NCI-H226 (cell line): Measurements from ENCODE around the gene FNDC5.

Experiments
- DNase-seq: peaks from one replicate; pipeline ENCODE4 v3.0.0-alpha.2; 2015

Gene FNDC5

GRCh38 chr1:32883338-32884031 lies 12.8 kb upstream of the FNDC5 start:
- DNase-seq, result no peak

DNA sequence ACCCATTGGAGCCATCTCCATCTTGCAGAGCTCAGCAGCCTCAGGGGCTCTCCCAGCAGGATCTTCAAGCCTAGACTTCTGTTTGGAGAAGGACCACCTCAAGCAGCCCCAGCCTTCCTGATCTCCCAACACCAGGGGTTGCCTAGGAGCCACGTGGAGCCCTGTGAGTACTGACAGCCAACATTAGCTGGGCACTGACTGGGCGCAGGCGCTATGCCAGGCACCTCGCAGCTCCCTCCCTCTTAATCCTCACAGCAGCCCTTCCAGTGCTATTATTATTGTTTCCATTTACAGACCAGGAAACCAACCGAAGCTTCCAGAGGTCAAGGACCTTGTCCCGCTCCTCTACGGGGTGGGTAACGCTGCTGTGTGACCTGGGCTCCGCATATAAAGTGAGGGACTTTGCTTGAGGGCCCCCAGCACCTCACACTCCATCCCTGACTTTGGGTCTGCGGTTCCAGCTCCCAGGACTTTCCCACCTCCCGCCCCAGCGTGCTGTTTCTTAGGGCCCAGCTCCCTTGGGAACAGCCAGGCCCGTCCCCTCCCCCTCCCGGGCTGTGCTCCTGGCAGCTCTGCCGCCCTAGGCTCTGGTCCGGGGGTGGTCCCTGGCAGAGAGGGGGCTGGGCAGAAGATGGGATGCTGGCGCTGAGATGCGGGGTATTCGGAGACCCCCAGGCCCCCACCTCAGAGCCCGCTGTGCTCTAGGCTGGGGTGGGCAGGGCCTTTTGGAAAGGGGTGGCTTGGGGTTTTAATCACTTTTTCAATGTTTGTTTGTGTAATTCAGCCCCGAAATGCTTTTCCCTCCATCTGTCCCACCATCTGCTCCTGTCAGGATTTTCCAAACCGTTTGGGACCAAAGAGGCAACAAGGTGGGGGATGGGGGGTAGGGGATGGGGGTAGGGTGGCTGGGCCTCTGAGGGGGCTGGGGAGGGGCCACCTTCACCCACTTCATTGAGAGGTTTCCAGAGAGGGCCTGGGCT lies 11.4 kb upstream of the FNDC5 start:
- no peak for DNase-seq

- DNase-seq, result no peak
Observed at GRCh38 chr1:32881291-32881690, 10.6 kb upstream of the FNDC5 start.

GRCh38 chr1:32878637-32879041 lies 7.9 kb upstream of the FNDC5 start:
- no peak for DNase-seq

- peak; percentile 58 for DNase-seq
Observed at GRCh38 chr1:32878183-32878582, 7.5 kb upstream of the FNDC5 start.

- DNase-seq, result no peak
Observed at GRCh38 chr1:32877211-32878110, 6.7 kb upstream of the FNDC5 start.

- no peak for DNase-seq
Observed at GRCh38 chr1:32876341-32877210, 5.9 kb upstream of the FNDC5 start.

GRCh38 chr1:32874860-32875752 lies 4.4 kb upstream of the FNDC5 start:
- no peak for DNase-seq

DNA sequence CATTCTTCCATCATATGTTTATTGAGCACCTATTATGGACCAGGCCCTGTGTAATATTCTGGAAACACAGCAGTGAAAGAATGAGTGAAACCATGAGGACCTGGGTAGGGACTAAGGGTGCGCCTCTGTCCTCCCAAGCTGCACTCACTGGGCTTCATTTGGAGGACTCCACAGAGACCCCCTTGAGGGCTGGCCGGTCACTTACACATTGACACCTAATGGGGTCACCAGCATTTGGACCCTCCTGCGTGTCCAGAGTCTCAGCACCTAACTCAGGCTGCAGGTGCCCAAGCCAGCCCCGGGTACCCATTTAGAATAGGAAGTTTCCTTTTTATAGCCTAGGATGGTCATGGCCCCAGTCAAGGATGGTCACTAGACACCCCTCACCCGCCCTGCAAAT lies 2.8 kb upstream of the FNDC5 start:
- no peak for DNase-seq

GRCh38 chr1:32872192-32872460 lies 1.4 kb upstream of the FNDC5 start:
- DNase-seq, result no peak

DNA sequence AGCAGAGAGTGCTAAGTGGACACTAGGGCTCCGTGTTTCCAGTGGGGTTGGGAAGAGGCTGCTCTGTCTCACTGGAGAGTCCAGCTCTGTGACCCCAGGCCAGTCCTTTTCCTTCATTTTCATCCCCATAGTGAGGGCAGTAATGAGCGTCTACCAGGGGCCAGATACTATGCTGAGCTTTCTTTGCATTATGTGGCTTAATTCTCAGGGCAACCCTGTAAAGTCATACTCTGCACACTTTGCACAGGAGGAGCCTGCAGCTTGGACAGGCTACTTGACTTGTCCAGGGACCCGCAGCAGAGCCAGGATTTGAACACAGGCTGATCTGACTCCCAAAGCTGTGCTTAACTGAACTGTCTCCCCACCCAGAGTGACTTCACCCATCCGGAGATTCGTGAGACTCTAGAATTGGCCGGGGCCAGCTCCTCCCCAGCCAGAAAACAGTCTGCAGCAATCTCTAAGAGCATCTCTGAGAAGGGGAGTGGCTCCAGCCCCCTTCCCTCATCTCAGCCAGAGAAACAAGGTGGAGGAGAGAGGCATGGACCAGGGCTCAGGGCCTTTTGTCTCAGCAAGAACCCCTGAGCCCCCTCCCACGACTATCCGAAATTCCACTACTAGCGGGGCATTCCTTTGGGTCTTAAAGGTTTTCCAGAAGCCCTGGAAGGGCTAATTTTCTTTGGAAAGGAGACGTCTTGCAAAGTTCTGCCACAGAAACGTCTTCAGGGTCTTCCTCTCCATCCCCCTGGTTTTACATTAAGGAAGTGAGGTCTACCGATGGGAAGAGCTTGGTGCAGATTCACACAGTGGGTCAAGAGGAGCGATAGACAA lies 866 bp upstream of the FNDC5 start:
- no peak for DNase-seq

GRCh38 chr1:32869923-32870614 lies 643 bp downstream of the FNDC5 start:
- DNase-seq, result no peak

- no peak for DNase-seq
Observed at GRCh38 chr1:32868806-32869455, 1.8 kb downstream of the FNDC5 start.

DNA sequence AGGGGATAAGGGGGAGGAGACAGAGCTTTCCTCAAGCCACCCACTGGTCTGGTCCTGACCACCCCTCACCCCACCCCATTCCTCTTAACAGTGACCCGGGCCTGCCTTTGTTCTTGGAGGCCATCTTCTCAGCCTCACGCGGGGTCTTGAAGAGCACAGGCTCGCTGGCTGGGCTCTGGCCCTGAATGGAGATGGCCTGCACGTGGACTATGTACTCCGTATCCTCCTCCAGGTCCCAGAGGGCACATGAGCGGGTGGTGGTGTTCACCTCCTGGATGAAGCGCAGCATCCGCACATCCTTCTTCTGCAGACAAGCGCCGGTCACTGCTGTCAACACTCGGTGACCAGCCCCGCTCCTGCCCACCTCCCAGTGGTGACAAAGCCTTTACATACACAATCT lies 2.6 kb downstream of the FNDC5 start:
- no peak for DNase-seq

GRCh38 chr1:32867671-32868070 lies 3.0 kb downstream of the FNDC5 start:
- DNase-seq, result no peak

- DNase-seq, result no peak
Observed at GRCh38 chr1:32867151-32867550, 3.6 kb downstream of the FNDC5 start.

DNA sequence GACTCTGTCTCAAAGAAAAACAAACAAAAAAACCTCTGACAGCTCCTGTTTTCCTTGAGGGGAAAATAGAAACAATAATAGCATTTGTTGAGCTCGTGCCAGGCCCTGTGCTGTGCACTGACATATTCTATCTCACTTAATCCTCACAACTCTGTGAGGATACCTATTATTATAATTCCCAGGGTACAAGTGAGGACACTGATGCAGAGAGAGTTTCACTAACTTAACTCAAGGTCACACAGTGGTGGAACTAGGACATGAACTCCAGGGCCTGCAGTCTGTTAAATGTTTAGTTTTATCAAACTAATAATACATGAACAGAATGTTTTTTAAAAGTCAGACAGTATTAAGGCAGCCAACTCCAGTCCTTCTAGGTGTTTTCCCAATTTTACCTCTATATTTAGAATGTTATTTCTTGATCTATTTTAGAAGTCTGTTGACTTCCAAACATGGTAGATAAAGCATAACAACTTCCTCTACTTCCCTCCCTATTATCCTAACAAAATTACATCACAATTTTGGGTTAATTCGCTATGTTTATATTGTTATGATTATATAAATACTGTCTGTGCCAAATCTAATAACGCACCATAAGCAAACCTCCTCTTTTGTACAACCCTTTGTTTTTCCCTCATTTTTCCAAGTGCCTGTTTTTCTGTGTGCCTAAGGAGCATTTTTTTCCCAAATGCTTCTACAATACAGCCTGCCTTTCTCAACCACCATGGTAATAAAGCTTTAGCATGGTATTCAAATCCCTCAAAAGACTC lies 4.9 kb downstream of the FNDC5 start:
- DNase-seq, result no peak

DNA sequence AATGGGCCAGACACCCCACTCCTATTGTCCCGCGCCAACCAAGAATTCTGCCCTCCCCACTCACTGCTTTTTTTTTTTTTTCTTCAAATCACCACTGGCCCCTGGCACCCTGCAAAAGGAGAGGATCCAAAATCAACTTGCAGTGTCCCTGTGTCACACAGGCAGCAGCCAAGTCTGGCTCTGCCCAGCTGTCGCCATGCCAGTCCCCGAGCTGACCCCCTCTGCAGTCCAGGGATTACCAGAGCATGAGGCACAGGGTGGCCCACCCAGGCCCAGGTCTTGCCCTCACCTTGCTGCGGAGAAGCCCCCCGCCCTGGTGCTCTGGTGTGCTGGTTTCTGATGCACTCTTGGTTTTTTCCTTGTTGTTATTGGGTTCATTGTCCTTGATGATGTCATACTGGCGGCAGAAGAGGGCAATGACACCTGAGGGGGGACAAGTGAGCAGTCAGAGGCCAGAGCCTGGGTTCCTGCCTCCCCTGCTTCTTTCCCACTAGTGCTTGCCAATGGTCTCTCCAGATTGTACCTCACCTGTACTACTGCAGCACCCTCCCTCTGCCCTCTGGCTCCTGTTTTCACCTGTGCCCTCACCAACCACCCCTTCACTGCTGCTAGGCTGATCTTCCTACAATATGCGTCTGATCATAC lies 6.2 kb downstream of the FNDC5 start:
- DNase-seq, result no peak
